Measurements from ENCODE around the gene UQCR11.

- TF ChIP-seq, protein P1, sequence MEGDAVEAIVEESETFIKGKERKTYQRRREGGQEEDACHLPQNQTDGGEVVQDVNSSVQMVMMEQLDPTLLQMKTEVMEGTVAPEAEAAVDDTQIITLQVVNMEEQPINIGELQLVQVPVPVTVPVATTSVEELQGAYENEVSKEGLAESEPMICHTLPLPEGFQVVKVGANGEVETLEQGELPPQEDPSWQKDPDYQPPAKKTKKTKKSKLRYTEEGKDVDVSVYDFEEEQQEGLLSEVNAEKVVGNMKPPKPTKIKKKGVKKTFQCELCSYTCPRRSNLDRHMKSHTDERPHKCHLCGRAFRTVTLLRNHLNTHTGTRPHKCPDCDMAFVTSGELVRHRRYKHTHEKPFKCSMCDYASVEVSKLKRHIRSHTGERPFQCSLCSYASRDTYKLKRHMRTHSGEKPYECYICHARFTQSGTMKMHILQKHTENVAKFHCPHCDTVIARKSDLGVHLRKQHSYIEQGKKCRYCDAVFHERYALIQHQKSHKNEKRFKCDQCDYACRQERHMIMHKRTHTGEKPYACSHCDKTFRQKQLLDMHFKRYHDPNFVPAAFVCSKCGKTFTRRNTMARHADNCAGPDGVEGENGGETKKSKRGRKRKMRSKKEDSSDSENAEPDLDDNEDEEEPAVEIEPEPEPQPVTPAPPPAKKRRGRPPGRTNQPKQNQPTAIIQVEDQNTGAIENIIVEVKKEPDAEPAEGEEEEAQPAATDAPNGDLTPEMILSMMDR (conservative IDR thresholded peaks at IDR 0.05 in 1 of 2, IDR thresholded peaks at IDR 0.05 in 1 of 2; ENCODE audit: extremely low read depth in 1 of 2, insufficient read depth in 1 of 2, low read depth in 1 of 2, low read length in 2 of 2) = no peak
- no peak for TF ChIP-seq EZH2 (IDR thresholded peaks at IDR 0.05; ENCODE audit: borderline replicate concordance, low read length)
Observed at GRCh38 chr19:1626417-1627010, 21.3 kb upstream of the UQCR11 start.

All from mammary epithelial cell (primary cell).